ENCODE results near the gene IQCF6.

IQCF6 gene

GRCh38 chr3:51816723-51817122 lies 37.7 kb upstream of the IQCF6 start:
- DNase-seq (ENCODE audit: low read depth) = no peak
- TF ChIP-seq CTCF (IDR thresholded peaks at IDR 0.05; ENCODE audit: low read depth, low read length) = no peak
- TF ChIP-seq MAX (IDR thresholded peaks at IDR 0.05; ENCODE audit: low read depth, low read length) = no peak
- TF ChIP-seq POLR2A (IDR thresholded peaks at IDR 0.05; ENCODE audit: extremely low read depth, insufficient read length) = no peak
- no peak for TF ChIP-seq MYC (IDR thresholded peaks at IDR 0.05; ENCODE audit: low read depth, low read length)
- H3K4me3 ChIP-seq (ENCODE audit: low read depth, low read length) = no peak overlapping the region

GRCh38 chr3:51815614-51816013 lies 36.6 kb upstream of the IQCF6 start:
- DNase-seq (ENCODE audit: low read depth) = peak; percentile 3
- no peak overlapping the region for H3K4me3 ChIP-seq (ENCODE audit: low read depth, low read length)
- TF ChIP-seq CTCF (IDR thresholded peaks at IDR 0.05; ENCODE audit: low read depth, low read length) (no peak), MYC (IDR thresholded peaks at IDR 0.05; ENCODE audit: low read depth, low read length) (no peak), POLR2A (IDR thresholded peaks at IDR 0.05; ENCODE audit: extremely low read depth, insufficient read length) (no peak), MAX (IDR thresholded peaks at IDR 0.05; ENCODE audit: low read depth, low read length) (no peak)

- TF ChIP-seq MAX (IDR thresholded peaks at IDR 0.05; ENCODE audit: low read depth, low read length) (no peak), MYC (IDR thresholded peaks at IDR 0.05; ENCODE audit: low read depth, low read length) (no peak), CTCF (IDR thresholded peaks at IDR 0.05; ENCODE audit: low read depth, low read length) (no peak), POLR2A (IDR thresholded peaks at IDR 0.05; ENCODE audit: extremely low read depth, insufficient read length) (no peak)
- no peak overlapping the region for H3K4me3 ChIP-seq (ENCODE audit: low read depth, low read length)
Measured at GRCh38 chr3:51814034-51814433, 35.0 kb upstream of the IQCF6 start.

GRCh38 chr3:51813539-51813938 lies 34.5 kb upstream of the IQCF6 start:
- TF ChIP-seq MAX (IDR thresholded peaks at IDR 0.05; ENCODE audit: low read depth, low read length) = no peak
- no peak for TF ChIP-seq POLR2A (IDR thresholded peaks at IDR 0.05; ENCODE audit: extremely low read depth, insufficient read length)
- TF ChIP-seq CTCF (IDR thresholded peaks at IDR 0.05; ENCODE audit: low read depth, low read length) = no peak
- TF ChIP-seq MYC (IDR thresholded peaks at IDR 0.05; ENCODE audit: low read depth, low read length) = no peak
- DNase-seq (ENCODE audit: low read depth) = no peak
- H3K4me3 ChIP-seq (ENCODE audit: low read depth, low read length) = no peak overlapping the region

More at GRCh38 chr3:51814034-51814433, 35.0 kb upstream of the IQCF6 start:
- DNase-seq (ENCODE audit: low read depth) = no peak

- no peak for TF ChIP-seq CTCF (IDR thresholded peaks at IDR 0.05; ENCODE audit: low read depth, low read length)
- no peak for TF ChIP-seq POLR2A (IDR thresholded peaks at IDR 0.05; ENCODE audit: extremely low read depth, insufficient read length)
- TF ChIP-seq MYC (IDR thresholded peaks at IDR 0.05; ENCODE audit: low read depth, low read length) = no peak
- TF ChIP-seq MAX (IDR thresholded peaks at IDR 0.05; ENCODE audit: low read depth, low read length) = no peak
- H3K4me3 ChIP-seq (ENCODE audit: low read depth, low read length) = no peak overlapping the region
- no peak for DNase-seq (ENCODE audit: low read depth)
Measured at GRCh38 chr3:51808934-51809333, 29.9 kb upstream of the IQCF6 start.

All from NB4 (cell line).